NCI-H2227 (cell line): ENCODE results near the gene NOXA1.

Source experiments
- DNase-seq: peaks from one replicate; lab custom pipeline; 2025; ENCODE audit not compliant: unreplicated experiment; lab: John Stamatoyannopoulos, UW

The NOXA1 gene

DNA sequence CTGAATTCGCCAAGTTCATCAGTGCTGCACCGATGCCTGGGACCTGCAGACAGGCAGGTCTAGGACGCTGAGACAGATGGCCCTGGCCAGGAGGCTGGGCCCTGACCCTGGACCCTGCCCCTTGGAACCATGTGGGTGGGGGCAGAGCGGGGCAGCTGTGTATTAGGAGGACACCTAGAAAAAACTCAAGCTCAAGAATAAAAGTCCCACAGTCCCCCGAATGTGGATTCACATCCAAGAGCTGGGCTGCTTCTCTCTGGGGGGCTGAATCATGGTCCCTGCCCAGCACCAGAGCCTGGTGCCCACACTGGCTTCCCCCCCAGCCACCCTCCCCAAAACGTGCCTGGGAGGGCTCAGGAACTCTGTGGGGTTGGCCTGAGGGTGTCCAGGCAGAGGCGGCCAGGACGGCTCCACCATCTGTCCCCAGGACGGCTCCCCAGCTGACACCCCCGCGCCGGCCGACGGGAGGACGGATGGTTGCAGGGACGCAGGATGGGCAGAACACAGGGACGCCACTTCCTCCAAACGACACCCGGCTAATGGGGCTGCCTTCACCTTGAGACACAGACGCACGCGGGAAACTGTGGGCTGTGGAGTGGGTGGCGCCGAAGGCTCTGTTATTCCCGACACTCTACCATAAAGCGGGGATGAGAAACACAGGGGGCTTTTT is 35.2 kb upstream of the NOXA1 start:
- no peak for DNase-seq

DNA sequence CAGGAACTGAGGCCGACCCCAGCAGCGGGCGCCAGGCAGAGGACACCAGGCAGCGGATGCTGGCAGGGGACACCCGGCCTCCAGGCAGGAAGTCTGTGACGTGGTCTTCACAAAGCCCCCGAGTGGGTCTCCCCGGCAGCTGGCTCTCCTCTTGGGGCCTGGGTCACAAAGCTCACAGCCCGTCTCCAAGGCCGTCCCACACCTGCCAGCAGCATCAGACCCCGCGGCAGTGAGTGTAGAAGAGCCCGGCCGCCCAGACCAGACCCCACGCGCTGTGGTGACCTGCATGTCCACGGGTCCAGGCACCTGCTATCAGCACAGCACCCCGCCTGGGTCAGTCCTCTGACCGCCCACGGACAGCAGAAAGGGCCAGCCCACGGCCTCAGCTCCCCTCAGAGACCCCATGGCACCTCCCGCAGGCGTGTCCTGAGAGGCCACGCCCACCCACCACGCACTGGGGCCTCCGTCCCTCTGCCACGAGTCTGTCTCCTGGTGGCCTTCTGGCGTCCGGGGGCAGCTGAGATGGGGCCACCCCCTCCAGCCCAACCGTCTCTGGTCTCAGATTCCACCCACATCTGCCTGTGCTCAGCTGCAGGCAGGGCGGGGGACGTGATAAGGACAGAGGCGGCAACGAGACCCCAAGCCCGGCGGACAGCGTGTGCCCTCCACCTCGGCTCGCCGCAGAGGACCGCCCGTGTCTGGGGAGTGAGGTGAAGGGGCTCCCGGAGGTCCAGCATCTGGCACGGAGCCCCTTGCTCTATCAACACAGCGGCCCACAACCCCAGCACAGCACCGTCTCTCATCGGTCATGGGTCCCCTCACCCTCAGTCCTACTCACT is 34.4 kb upstream of the NOXA1 start:
- DNase-seq = no peak

DNA sequence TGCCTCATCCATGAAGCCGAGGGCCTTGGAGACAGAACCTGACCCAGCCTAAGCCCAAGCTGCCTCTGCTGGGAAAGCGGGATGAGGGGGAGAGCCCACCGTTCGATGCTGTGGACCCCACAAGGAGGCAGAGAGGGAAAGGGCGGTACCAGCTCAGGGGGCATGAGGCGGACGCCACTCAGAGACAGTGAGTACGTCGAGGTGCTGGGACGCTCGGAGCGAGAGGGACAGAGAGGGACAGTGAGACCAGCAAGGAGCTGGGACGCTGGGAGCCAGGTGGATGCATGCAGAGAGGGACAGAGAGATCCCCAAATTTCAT is 33.8 kb upstream of the NOXA1 start:
- DNase-seq = no peak

DNA sequence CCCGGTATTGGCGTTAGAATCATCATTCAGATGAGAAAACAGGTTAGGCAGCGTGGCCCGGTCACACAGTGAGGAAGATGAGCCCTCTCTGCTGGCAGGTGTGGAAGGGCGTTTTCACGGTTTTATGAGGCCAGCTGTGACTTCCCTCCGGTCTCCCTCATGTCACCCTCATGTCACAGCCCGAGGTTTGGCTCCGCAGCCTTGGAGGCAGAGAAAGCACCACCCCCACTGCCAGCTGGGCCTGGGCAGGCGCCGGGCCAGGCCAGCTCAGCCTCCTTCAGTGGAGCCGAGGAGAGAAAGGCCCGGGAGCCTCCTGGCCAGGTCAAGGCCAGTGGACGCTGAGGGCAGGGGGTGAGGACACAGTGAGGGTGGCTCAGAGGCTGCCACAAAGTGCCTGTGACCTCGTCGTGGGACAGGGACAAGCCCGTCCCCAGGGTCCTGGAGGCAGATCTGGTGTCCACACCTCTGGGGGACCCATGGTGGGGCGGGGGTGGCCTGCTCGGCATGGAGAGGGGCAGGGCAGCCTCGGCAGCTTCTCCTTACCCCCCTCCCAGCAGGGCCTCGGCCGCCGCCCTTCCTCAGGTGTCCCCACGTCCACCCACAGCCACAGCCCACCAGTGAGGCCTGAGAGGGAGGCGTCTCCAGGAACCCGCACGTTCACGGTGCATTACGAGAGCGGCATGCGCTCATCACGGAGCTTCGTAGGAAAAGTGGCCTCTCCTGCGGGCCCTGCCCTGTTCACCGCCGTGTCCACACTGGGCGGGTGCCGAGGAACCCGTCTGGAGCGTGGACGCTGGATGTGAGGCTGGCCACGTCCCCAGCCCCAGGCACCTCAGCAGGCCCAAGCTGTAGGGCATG is 32.4 kb upstream of the NOXA1 start:
- no peak for DNase-seq

DNA sequence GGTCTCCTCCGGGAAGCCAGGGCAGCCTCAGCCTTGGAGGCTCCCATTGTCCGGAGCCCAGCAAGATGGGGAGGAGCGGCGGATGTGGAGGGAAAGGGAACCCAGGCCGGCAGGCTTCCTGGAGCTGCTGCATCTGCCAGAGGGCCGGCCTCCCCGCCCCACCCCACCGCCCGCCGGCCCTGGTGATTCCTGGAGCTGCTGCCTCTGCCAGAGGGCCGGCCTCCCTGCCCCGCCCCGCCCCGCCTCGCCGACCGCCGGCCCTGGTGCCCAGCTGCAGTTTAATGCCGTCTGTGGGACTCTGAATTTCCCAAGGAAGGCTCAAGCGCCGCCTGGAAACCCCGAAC is 31.8 kb upstream of the NOXA1 start:
- no peak for DNase-seq

DNA sequence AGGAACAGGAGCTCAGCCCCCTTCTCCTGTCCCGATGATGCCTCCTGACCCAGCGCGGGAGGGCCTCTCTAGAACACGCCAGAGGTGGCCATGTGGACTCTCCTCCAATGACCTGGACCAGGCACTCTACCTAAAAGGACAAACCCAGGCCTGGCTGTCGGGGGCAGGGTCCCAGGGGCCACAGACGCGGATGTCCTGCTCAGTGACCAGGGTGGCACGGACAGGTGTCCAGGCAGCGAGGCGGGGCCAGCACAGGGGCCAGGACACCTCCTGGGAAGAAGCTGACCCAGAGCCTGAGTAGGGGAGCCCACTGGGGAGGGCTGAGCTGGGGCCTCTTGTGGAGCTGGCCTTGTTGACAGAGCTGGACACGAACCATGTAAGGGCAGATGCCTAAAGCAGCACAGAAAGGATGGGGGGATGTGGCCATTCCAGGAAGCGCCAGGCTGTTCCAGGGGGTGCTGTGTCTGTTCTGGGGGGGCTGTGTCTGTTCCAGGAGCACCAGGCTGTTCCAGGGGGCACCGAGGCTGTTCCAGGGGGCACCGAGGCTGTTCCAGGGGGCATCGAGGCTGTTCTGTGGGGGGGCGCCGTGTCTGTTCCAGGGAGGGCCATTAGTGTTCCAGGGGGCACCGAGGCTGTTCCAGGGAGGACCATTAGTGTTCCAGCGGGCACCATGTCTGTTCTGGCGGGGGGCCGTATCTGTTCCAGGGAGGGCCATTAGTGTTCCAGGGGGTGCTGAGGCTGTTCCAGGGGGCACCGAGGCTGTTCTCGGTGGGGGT is 30.8 kb upstream of the NOXA1 start:
- DNase-seq = no peak

DNA sequence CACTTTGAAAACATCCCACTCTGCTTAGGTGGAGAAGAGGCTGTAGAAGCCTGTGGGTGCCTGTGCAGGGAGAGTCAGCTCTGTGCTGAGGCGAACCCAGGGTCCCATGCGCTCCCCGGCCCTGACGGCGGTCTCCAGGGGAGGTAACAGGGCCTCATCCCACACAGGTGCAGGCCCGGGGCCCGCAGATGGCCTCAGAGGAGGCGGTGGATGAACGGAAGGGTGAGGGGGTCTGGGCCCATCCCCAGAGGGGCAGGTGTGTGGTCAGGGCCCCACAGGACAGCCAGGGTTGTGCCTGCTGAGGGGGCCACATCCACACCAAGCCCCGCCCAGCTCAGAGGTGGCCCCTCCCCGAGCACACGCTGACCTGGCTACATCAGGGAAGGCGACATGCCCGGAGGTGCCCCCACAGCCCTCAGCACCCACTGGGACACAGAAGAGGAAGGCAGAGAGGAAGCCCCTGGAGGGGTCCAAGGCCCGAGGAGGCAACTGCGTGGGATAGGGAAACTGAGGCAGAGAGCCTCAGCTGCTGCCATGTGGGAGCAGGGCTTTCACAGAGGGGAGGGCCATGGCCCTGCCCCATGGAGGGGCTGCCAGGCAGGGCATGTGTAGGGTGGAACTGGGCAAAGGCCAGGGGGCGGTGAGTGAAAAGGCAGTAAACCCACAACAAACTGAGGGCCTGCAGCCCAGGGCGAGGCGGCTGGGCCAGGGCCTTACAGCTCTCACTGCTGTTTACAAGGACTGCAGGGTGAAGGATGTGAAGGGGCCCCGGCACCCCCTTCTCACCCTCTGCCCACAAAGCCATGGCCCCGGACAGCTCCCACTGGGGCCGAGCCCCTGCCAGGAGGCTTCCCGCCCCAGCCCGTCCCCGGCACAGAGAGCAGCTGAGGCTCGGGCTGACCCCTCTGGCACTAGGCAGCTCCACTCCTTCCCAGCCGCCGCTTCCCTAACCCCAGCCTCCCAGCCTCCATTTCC is 29.7 kb upstream of the NOXA1 start:
- no peak for DNase-seq

DNA sequence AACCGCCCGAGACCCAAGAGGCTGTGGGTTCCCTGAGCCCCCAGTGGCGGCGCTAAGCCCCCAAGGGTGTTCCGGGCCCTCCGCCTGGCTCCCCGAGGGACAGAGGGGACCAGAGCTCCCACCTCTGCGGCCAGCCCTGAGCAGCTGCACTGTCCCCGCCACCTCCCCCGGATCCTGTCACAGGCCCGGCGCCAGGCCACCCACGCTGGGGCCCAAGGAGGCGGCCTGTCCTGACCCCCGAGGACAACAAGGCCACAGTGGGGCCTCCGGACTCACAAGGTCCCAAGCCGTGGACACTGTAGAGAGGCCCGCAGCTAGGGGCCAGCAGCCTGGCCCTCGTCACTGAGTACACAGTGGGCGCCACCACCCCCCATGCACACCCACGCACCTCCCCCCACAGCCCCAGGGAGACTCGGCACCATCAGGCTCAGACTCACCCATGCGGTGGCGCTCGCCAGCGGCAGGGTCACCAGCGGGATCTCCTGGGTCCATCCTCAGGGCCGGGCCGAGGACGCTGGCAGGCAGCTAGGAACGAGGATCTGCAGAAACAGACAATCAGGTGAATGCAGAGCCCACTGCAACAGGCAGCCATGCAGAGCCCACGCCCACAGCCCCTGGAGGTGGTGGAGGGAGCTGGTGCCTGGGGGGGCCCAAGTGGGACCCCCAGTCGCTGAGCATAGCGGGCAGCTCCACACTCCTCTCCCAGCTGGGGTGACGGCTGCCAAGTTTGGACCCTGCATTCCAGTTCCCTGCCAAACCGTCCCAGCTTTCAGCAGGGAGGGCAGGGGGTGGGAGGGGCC is 28.1 kb upstream of the NOXA1 start:
- DNase-seq = no peak

DNA sequence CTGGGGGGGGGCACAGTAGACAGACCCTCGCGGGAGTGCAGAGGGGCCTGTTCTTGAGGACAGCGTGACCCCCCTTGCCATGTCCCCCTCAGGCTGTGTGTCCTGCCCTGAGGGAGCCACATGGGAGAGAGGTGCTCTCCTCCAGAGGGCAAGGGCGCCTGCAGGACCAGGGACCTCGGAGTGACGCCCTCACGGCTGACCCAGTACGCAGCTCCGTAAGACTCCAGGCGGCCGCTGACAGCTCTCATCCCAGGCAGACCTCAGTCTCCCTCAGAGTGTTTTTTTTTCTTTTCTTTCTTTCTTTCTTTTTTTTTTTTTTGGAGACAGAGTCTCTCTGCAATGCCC is 27.6 kb upstream of the NOXA1 start:
- no peak for DNase-seq

DNA sequence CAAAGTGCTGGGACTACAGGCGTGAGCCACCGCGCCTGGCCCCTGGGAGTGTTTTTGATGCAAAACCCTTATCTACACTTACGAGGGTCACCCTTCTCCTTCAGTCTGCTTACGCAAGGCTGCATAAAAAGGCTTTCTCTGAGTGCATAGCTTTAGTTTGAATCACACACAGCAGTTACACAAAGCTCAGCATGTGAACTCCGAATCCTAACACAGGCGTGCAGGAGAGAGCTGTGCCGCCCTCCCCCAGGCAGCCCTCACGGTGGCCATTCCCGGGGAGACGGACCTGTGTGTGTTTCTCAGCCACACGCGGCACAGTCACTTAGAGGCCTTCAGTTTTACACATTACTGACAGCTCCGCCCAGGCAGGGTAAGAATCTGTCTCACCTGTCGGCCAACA is 27.0 kb upstream of the NOXA1 start:
- no peak for DNase-seq

DNA sequence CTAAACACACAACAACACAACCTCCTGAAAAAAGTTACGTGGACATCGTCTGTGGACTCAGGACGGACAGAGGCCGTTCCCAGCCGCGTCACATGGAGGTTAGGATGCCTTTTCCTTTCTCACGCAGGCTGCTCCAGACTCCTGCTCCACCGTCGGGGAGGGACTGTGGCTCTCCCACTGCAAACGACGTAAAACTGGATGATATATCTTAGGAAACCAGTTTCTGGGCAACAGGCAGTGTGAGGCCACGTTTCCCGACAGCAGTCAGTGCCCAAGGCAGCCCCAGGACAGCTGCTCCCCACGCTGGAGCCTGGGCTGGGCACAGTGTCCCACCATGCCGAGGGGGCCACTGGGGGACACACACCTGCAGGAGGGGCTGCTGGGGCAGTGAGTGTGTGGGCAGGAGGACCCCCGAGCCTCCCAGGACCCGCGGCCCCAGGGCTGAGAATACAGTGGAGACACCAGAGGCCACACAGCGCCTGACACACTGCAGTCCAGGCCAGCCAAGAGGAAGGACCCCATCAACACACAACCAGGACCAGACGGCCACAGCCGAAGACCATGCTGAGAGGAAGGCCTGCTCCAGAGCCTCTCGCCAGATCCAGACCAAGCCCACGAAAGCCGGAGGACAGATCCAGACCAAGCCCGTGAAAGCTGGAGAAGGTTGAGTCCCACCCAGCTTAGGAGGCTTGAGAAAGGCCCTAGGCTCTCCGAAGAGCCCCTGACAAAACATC is 26.4 kb upstream of the NOXA1 start:
- no peak for DNase-seq

DNA sequence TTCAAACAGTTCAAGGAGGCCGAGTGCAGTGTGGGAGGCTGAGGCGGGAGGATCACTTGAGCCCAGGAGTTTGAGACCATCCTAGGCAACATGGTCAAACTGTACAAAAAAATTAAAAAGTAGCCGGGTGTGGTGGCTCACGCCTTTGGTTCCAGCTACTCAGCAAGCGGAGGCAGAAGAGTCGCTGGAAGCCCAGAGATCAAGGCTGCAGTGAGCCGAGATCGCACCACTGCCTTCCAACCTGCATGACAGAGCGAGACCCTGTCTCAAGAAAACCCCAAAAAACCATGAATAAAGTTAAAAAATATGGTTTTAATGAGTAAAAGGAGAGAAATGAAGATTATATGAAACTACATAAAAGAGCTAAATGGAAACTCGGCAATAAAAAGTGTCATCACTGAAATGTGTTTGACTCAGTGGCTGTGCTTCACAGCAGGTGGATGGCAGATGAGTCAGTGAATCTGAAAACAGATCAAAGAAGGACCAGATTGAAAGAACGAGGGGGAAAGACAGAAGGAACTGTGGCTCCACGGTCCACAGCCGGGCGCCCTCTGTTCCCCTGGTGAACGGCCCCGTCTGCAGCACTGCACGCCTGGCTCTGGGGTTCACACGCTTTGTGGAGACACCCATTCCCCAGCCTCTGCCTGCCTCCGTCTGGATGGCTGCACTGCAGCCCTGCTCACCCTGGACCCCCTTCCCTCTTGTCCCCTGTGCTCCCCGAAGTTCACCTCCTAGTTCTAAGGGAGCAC is 25.3 kb upstream of the NOXA1 start:
- DNase-seq = no peak

DNA sequence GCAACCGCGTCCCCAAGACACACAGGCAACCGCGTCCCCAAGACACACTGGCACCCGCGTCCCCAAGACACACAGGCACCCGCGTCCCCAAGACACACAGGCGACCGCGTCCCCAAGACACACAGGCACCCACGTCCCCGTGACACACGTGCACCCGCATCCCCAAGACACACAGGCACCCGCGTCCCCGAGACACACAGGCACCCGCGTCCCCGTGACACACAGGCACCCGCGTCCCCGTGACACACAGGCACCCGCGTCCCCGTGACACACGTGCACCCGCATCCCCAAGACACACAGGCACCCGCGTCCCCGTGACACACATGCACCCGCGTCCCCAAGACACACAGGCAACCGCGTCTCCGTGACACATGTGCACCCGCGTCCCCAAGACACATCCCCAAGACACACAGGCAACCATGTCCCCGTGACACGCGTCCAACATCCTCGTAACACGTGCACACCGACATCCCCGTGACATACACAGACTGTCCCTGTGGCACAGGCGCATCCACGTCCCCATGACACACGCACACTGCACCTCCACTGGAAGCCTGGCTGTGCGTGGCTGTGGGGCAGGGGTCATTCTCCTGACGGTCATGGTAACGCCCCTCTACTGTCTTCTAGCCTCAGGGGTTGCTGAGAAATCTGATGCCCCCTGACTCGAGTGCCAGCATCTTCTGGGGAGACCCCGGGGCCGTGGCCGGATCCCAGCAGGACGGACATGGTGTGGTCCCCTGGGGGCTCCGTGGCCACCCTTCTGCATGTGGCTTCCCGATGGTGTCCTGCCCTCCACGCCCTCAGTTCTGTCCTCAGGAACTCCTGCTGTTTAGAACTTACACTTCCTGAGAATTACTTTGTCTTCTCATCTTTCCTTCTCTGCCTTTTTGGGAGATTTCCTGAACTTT is 24.4 kb upstream of the NOXA1 start:
- DNase-seq = no peak

DNA sequence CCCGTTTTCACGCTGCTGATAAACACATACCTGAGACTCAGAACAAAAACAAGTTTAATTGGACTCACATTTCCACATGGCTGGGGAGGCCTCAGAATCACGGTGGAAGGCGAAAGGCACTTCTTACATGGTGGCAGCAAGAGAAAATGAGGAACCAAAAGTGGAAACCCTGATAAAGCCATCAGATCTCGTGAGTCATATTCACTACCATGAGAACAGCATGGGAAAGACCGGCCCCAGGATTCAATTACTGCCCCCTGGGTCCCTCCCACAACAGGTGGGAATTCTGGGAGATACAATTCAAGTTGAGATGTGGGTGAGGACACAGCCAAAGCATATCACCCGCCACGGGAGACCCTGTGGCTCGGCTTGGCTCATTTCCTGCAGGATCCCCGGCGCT is 20.4 kb upstream of the NOXA1 start:
- no peak for DNase-seq

DNA sequence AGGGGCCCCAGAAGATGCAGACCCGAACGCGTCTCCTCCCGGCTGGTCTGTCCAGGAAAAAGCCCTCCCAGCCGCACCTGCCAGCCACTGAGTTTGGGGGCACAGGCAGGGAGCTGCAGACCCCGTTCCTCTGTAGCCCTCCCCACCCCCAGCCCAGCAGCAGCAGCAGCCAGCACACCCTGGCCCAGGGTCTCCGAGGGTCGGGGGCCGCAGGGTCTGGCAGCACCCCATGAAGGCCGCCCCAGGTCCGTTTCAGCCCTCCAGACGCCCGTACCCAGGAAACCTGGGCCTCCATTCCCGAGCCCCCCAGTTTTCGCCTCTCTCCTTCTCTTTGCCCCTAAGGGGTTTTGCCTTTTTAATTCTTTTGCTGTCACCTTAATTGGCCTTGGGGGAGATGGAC is 19.9 kb upstream of the NOXA1 start:
- no peak for DNase-seq

DNA sequence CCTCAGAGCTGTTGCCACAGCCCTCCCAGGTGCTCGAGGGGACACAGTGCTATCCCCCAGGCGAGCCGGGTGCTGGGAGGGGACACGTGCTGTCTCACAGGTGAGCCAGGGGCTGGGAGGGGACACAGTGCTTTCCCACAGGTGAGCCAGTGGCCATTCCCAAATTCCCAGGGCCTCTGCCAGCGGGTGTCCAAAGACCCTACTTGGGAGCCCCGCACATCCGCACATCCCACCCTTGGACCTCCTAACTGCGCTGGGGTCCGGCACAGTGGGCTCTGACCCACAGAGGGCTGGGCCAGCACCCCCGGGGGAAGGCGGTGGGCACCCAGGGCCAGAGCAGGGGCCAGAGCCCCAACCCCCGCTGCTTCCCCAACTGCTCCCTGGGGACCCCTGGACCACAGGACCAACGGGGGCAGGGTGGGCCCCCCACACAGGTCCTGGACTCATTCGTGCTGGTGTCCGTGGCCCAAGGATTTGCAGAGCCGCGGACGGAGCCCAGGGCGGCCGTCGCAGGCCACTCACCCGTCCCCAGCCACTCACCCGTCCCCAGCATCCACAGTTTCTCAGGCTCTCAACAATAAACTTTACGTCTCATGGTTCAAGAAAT is 18.1 kb upstream of the NOXA1 start:
- no peak for DNase-seq

DNA sequence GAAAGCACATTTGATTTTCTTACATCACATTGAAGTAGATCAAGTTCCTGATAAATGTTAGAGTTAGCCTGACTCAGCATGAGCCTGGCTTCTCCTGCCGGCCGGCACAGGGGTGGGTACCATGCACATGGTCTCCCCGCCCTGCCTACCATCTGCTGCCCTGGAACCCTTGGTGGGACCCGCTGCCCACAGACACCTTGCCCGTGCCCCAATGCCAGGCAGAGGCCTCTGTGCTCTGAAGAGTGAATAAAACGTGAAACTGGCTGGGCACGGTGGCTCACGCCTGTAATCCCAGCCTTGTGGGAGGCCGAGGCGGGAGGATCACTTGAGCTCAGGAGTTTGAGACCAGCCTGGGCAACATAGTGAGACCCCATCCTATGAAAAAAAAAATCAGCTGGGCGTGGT is 17.5 kb upstream of the NOXA1 start:
- DNase-seq = no peak
